Uterus (tissue), 4 donors: ENCODE results near the gene PAPLN. TPM values are rescaled to one million over a fixed set of nuclear protein-coding genes. Genes with fewer than 3 reads are reported as not detected.
A peak's percentile ranks its signal among the peaks of the same experiment; 100 is the strongest.

ENCODE experiments used
- DNase-seq, 2 donors: peaks; one replicate each; pipeline ENCODE4 v3.0.0-alpha.2; 2019 to 2020
- H3K27ac ChIP-seq, 2 donors: fragments of 200-600 bp; sonication (generic); 1 replicate in 1 of 2; 2 replicates in 1 of 2; pipeline ENCODE4 v1.5.1; 2016 to 2018
- H3K27me3 ChIP-seq, 2 donors: fragments of 200-600 bp; sonication (generic); one replicate each; pipeline ENCODE4 v1.5.1; 2018 to 2019; ENCODE audit warnings: control low read depth in 1 of 2
- H3K36me3 ChIP-seq, 2 donors: fragments of 200-600 bp; sonication (generic); one replicate each; pipeline ENCODE4 v1.5.1; 2019; ENCODE audit warnings: control low read depth in 1 of 2
- H3K4me1 ChIP-seq, 2 donors: fragments of 200-600 bp; sonication (generic); one replicate each; pipeline ENCODE4 v1.5.1; 2018 to 2019; ENCODE audit warnings: control low read depth in 1 of 2
- H3K4me3 ChIP-seq, 2 donors: fragments of 200-600 bp; sonication (generic); 1 replicate in 1 of 2; 2 replicates in 1 of 2; pipeline ENCODE4 v1.5.1; 2018 to 2019; ENCODE audit warnings: mild to moderate bottlenecking in 1 of 2
- H3K9me3 ChIP-seq, 2 donors: fragments of 200-600 bp; sonication (generic); one replicate each; pipeline ENCODE4 v1.5.1; 2019; ENCODE audit warnings: control low read depth in 1 of 2
- CTCF ChIP-seq, 4 experiments: fragments of 200-600 bp in 2 of 4; fragments of 450-650 bp in 2 of 4; sonication (generic) in 2 of 4; IDR thresholded peaks; one replicate each; pipeline ENCODE4 v1.5.1; 2016 to 2019; ENCODE audit warnings: antibody characterized with exemption in 4 of 4, mild to moderate bottlenecking in 2 of 4, moderate library complexity in 1 of 4
- POLR2A ChIP-seq, 2 donors: fragments of 450-650 bp; IDR thresholded peaks; one replicate each; pipeline ENCODE4 v1.6.1; 2016; ENCODE audit warnings: antibody characterized with exemption in 2 of 2, mild to moderate bottlenecking in 1 of 2, moderate library complexity in 1 of 2
- intact Hi-C: fragments of 100-400 bp; cut with DNase I; formaldehyde crosslinking; loops from one replicate; pipeline ENCODE4 v1.15.1; 2023; ENCODE audit warnings: low total_unique reads
- total RNA-seq, 4 donors: library from RNA; depleted of rRNA in 3 of 4; stranded (reverse); fragments of >200 nt in 3 of 4; gene quantifications; one replicate each; pipeline versions ENCODE4 v1.1.0 to v1.2.4, GENCODE V29; 2014 to 2023
- donor health status: DM: yes; HTN: yes; CAD: no.

PAPLN gene
- total RNA-seq, 4 donors from 2014 or later, result 16.5 to 40.2 (median 33.1) TPM

GRCh38 chr14:73230051-73230450 is 7.3 kb upstream of the PAPLN start:
- no peaks in the 10 kb centered on the region for H3K27me3 ChIP-seq
- TF ChIP-seq CTCF (IDR thresholded peaks at IDR 0.05) (no peak), POLR2A (IDR thresholded peaks at IDR 0.05) (no peak)
- intact Hi-C loops, result no loop called here

GRCh38 chr14:73231981-73232851 is 5.1 kb upstream of the PAPLN start:
- Histone ChIP-seq H3K27me3 (no peaks in the 10 kb centered on the region), H3K36me3 (no peaks in the 10 kb centered on the region), H3K4me3 (no peak overlapping the region), H3K4me1 (peaks cover 8 to 13% of the 10 kb centered on the region in 2 donors), H3K9me3 (no peaks in the 10 kb centered on the region), H3K27ac (peak overlapping the region; percentile 1 to 33)
- intact Hi-C loops, result no loop called here
- no peak for TF ChIP-seq POLR2A (IDR thresholded peaks at IDR 0.05)
- no peak for TF ChIP-seq CTCF (IDR thresholded peaks at IDR 0.05)
- DNase-seq, result no peak

More at GRCh38 chr14:73230051-73230450, 7.3 kb upstream of the PAPLN start:
- no peak overlapping the region for H3K27ac ChIP-seq
- peaks cover 8 to 13% of the 10 kb centered on the region in 2 donors for H3K4me1 ChIP-seq
- no peaks in the 10 kb centered on the region for H3K36me3 ChIP-seq
- no peak for DNase-seq
- no peak overlapping the region for H3K4me3 ChIP-seq
- H3K9me3 ChIP-seq, result no peaks in the 10 kb centered on the region

GRCh38 chr14:73232984-73233383 is 4.3 kb upstream of the PAPLN start:
- no peaks in the 10 kb centered on the region for H3K9me3 ChIP-seq
- H3K27ac ChIP-seq, result peak overlapping the region in 1 of 2 donors; percentile 1
- no peaks in the 10 kb centered on the region for H3K36me3 ChIP-seq
- H3K4me1 ChIP-seq, result peaks cover 8 to 18% of the 10 kb centered on the region in 2 donors
- TF ChIP-seq POLR2A (IDR thresholded peaks at IDR 0.05), result no peak
- no peak for TF ChIP-seq CTCF (IDR thresholded peaks at IDR 0.05)
- DNase-seq, result peak in 1 of 2 donors; percentile 42
- intact Hi-C loops, result no loop called here
- no peak overlapping the region for H3K4me3 ChIP-seq
- no peaks in the 10 kb centered on the region for H3K27me3 ChIP-seq

GRCh38 chr14:73233564-73233963 is 3.7 kb upstream of the PAPLN start:
- no peak for TF ChIP-seq POLR2A (IDR thresholded peaks at IDR 0.05)
- no peak for TF ChIP-seq CTCF (IDR thresholded peaks at IDR 0.05)
- Histone ChIP-seq H3K27ac (no peak overlapping the region), H3K4me3 (no peak overlapping the region), H3K9me3 (no peaks in the 10 kb centered on the region), H3K4me1 (peaks cover 4 to 15% of the 10 kb centered on the region in 2 donors), H3K27me3 (no peaks in the 10 kb centered on the region), H3K36me3 (no peaks in the 10 kb centered on the region)
- DNase-seq, result no peak
- intact Hi-C loops, result no loop called here

- Histone ChIP-seq H3K4me1 (peaks cover 0 to 11% of the 10 kb centered on the region in 2 donors), H3K27me3 (no peaks in the 10 kb centered on the region), H3K36me3 (no peaks in the 10 kb centered on the region), H3K4me3 (no peak overlapping the region), H3K9me3 (no peaks in the 10 kb centered on the region), H3K27ac (no peak overlapping the region)
- DNase-seq, result no peak
- TF ChIP-seq CTCF (IDR thresholded peaks at IDR 0.05) (no peak), POLR2A (IDR thresholded peaks at IDR 0.05) (no peak)
- intact Hi-C loops, result no loop called here
Measured at GRCh38 chr14:73234029-73234428, 3.3 kb upstream of the PAPLN start.
